Uterus (tissue), 2 donors: ENCODE results near the gene HDAC8.

Experiments used
- POLR2A ChIP-seq, 2 donors: fragments of 450-650 bp; IDR thresholded peaks; one replicate each; pipeline ENCODE4 v1.6.1; 2016; ENCODE audit warnings: antibody characterized with exemption in 2 of 2, mild to moderate bottlenecking in 1 of 2, moderate library complexity in 1 of 2
- TF ChIP-seq, protein P1 (sequence below), 4 experiments: fragments of 200-600 bp in 2 of 4; fragments of 450-650 bp in 2 of 4; sonication (generic) in 2 of 4; IDR thresholded peaks; one replicate each; pipeline ENCODE4 v1.5.1; 2016 to 2019; ENCODE audit warnings: antibody characterized with exemption in 4 of 4, mild to moderate bottlenecking in 2 of 4, moderate library complexity in 1 of 4

DNA sequence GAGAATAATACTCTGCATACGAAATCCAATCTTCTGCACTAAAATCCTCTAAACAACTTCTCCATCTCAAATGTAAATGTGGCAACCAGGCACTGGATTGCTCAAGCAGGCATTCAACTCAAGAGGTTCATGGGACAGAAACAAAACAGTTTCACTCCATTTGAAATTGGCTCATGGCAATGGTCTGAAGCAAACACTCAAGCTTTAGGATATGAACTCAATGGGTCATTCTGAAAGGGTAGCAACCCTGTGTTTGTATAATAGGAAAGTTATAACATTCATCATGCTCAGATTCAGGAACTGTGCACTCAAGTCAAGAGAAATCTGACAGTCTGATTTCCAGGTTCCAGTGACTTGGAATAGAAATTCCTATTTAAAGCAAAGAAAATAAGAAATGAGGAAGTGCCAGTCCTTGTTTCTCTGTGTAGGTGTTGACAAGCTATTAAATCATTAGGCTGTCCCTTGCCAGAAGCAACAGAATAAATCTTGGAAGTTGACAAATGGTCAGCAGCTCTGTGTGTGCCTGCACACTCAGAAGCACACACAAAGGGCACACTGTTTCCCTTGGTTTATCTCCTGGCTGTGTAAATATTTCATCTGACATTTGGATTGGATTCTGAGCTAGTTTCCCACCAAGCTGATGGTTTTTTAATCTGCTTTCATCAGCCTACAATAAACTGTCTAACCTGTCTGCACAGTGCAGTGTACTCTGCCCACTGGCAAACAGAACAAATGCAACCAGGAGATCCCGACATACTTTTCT lies 191.0 kb downstream of the HDAC8 start:
- TF ChIP-seq, protein P1, sequence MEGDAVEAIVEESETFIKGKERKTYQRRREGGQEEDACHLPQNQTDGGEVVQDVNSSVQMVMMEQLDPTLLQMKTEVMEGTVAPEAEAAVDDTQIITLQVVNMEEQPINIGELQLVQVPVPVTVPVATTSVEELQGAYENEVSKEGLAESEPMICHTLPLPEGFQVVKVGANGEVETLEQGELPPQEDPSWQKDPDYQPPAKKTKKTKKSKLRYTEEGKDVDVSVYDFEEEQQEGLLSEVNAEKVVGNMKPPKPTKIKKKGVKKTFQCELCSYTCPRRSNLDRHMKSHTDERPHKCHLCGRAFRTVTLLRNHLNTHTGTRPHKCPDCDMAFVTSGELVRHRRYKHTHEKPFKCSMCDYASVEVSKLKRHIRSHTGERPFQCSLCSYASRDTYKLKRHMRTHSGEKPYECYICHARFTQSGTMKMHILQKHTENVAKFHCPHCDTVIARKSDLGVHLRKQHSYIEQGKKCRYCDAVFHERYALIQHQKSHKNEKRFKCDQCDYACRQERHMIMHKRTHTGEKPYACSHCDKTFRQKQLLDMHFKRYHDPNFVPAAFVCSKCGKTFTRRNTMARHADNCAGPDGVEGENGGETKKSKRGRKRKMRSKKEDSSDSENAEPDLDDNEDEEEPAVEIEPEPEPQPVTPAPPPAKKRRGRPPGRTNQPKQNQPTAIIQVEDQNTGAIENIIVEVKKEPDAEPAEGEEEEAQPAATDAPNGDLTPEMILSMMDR (IDR thresholded peaks at IDR 0.05) = no peak
- no peak for TF ChIP-seq POLR2A (IDR thresholded peaks at IDR 0.05)
